B cell (primary cell): ENCODE measurements around the gene CASP4. TPM values are rescaled to one million over a fixed set of nuclear protein-coding genes. Genes with fewer than 3 reads are reported as not detected.

Experiments
- ATAC-seq: fragments of 200-7000 bp; cut with Tn5 transposase; one replicate; pipeline ENCODE4 v1.10.0; 2021; ENCODE audit warnings: low read depth, mild to moderate bottlenecking, moderate number of reproducible peaks, moderate library complexity
- CTCF ChIA-PET: fragments of 350-600 bp; sonication (Branson Sonifier 250); formaldehyde crosslinking; loops from one replicate; lab custom pipeline; 2021; ENCODE audit warnings: antibody characterized with exemption, inconsistent platforms; lab: Charles Lee
- POLR2A ChIA-PET: fragments of 350-600 bp; sonication (Branson Sonifier 250); formaldehyde crosslinking; loops from one replicate; lab custom pipeline; 2021; ENCODE audit warnings: antibody characterized with exemption; lab: Charles Lee
- DNase-seq: peaks from one replicate; pipeline ENCODE4 v3.0.0; 2013
- H2AFZ ChIP-seq: 2 replicates; pipeline ENCODE4 v1.6.1; 2012; ENCODE audit warnings: mild to moderate bottlenecking, low read depth, low read length; ENCODE audit not compliant: insufficient read depth, poor library complexity, severe bottlenecking
- H3K27ac ChIP-seq, 2 donors: 1 replicate in 1 of 2; 2 replicates in 1 of 2; pipeline ENCODE4 v1.5.1; 2012 to 2013; ENCODE audit warnings: low read length in 2 of 2, mild to moderate bottlenecking in 2 of 2, moderate library complexity in 1 of 2
- H3K27me3 ChIP-seq, 4 experiments: fragments of 200-600 bp in 1 of 4; sonication (generic) in 1 of 4; replicated peaks in 1 of 4; 1 replicate in 2 of 4; 2 replicates in 2 of 4; pipeline versions ENCODE4 v1.6.1 to v1.7.0; 2013 to 2016; ENCODE audit warnings: low read length in 3 of 4, mild to moderate bottlenecking in 2 of 4, mixed read lengths in 1 of 4, moderate library complexity in 1 of 4; ENCODE audit not compliant: insufficient read depth in 4 of 4, control insufficient read depth in 3 of 4; ENCODE audit errors: control extremely low read depth in 1 of 4
- H3K36me3 ChIP-seq, 2 experiments: replicated peaks in 1 of 2; 1 replicate in 1 of 2; 2 replicates in 1 of 2; pipeline versions ENCODE4 v1.6.1 to v1.7.1; 2013; ENCODE audit warnings: low read length in 1 of 2; ENCODE audit not compliant: insufficient read depth in 2 of 2, control insufficient read depth in 1 of 2; ENCODE audit errors: control extremely low read depth in 1 of 2, extremely low read depth in 1 of 2
- H3K4me1 ChIP-seq, 2 donors: fragments of 200-600 bp in 1 of 2; sonication (generic) in 1 of 2; 1 replicate in 1 of 2; 2 replicates in 1 of 2; pipeline versions ENCODE4 v1.5.1 to v1.6.1; 2013 to 2017; ENCODE audit warnings: low read length in 2 of 2; ENCODE audit not compliant: control insufficient read depth in 2 of 2, insufficient read depth in 2 of 2
- H3K4me2 ChIP-seq: replicated peaks from 2 replicates; pipeline ENCODE3; 2012; ENCODE audit warnings: mild to moderate bottlenecking, low read depth, low read length; ENCODE audit not compliant: poor library complexity, severe bottlenecking
- H3K4me3 ChIP-seq, 5 experiments: fragments of 200-600 bp in 1 of 5; sonication (generic) in 1 of 5; 1 replicate in 3 of 5; 2 replicates in 2 of 5; pipeline versions ENCODE4 v1.5.1 to v1.7.0; 2011 to 2016; ENCODE audit warnings: low read length in 4 of 5, mild to moderate bottlenecking in 4 of 5, low read depth in 2 of 5, control low read depth in 1 of 5, moderate library complexity in 1 of 5; ENCODE audit not compliant: insufficient read depth in 1 of 5; ENCODE audit errors: control extremely low read depth in 1 of 5, extremely low read depth in 1 of 5
- H3K79me2 ChIP-seq: fragments of 200-600 bp; sonication (generic); one replicate; pipeline ENCODE4 v1.6.0; 2016; ENCODE audit warnings: low read length; ENCODE audit not compliant: control insufficient read depth, insufficient read depth
- H3K9ac ChIP-seq: fragments of 200-600 bp; sonication (generic); 2 replicates; pipeline ENCODE4 v1.6.1; 2017; ENCODE audit warnings: mild to moderate bottlenecking, low read length, moderate library complexity
- H3K9me3 ChIP-seq, 3 donors: one replicate each; pipeline versions ENCODE4 v1.6.1 to v1.7.1; 2013; ENCODE audit warnings: low read length in 2 of 3; ENCODE audit not compliant: control insufficient read depth in 2 of 3, insufficient read depth in 1 of 3; ENCODE audit errors: control extremely low read depth in 1 of 3
- H4K20me1 ChIP-seq: 2 replicates; pipeline ENCODE4 v1.6.0; 2012; ENCODE audit warnings: mild to moderate bottlenecking, low read length; ENCODE audit not compliant: insufficient read depth, control insufficient read depth, poor library complexity, severe bottlenecking
- H3K27ac Mint-ChIP-seq: one replicate; pipeline ENCODE4 v1.8.0; 2021; ENCODE audit warnings: mixed read lengths
- H3K27me3 Mint-ChIP-seq: one replicate; pipeline ENCODE4 v1.8.0; 2021; ENCODE audit warnings: mixed read lengths
- H3K4me1 Mint-ChIP-seq: one replicate; pipeline ENCODE4 v1.8.0; 2021; ENCODE audit warnings: mixed read lengths
- H3K4me3 Mint-ChIP-seq: one replicate; pipeline ENCODE4 v1.8.0; 2021; ENCODE audit warnings: mixed read lengths
- H3K9me3 Mint-ChIP-seq: one replicate; pipeline ENCODE4 v1.8.0; 2022; ENCODE audit warnings: mixed read lengths; ENCODE audit not compliant: insufficient read depth
- EZH2 ChIP-seq: IDR thresholded peaks from 2 replicates; pipeline ENCODE4 v1.6.1; 2012; ENCODE audit warnings: borderline replicate concordance, low read depth, mild to moderate bottlenecking, moderate library complexity, low read length; ENCODE audit not compliant: insufficient read depth, poor library complexity, severe bottlenecking
- WGBS: methylation state at CpG from one replicate; pipeline ENCODE4 v1.1.5; 2013; ENCODE audit warnings: missing lambda C conversion rate; ENCODE audit not compliant: insufficient coverage; 5-methylcytosine and 5-hydroxymethylcytosine counted together
- intact Hi-C: fragments of 100-400 bp; cut with micrococcal nuclease; formaldehyde crosslinking; loops from one replicate; pipeline ENCODE4 v1.10.0; 2022
- polyA plus RNA-seq: library from polyadenylated mRNA; depleted of rRNA; stranded (reverse); fragments of >200 nt; gene quantifications from 2 replicates; pipeline ENCODE4 v1.2.3, GENCODE V29; 2012
- total RNA-seq, 2 donors: library from RNA; stranded (reverse); fragments of 120-200 nt in 1 of 2; gene quantifications; 1 replicate in 1 of 2; 2 replicates in 1 of 2; pipeline versions ENCODE4 v1.2.3 to v1.2.4, GENCODE V29; 2013 to 2022
- TF ChIP-seq, protein P1 (sequence below): fragments of 200-600 bp; IDR thresholded peaks from one replicate; pipeline ENCODE4 v1.8.0; 2022; ENCODE audit warnings: antibody characterized with exemption, mild to moderate bottlenecking

Gene CASP4
- total and polyA plus RNA-seq, 2 donors (not counting 1 experiment from before 2014, with no cell fraction given): 72.4 to 157 TPM

DNA sequence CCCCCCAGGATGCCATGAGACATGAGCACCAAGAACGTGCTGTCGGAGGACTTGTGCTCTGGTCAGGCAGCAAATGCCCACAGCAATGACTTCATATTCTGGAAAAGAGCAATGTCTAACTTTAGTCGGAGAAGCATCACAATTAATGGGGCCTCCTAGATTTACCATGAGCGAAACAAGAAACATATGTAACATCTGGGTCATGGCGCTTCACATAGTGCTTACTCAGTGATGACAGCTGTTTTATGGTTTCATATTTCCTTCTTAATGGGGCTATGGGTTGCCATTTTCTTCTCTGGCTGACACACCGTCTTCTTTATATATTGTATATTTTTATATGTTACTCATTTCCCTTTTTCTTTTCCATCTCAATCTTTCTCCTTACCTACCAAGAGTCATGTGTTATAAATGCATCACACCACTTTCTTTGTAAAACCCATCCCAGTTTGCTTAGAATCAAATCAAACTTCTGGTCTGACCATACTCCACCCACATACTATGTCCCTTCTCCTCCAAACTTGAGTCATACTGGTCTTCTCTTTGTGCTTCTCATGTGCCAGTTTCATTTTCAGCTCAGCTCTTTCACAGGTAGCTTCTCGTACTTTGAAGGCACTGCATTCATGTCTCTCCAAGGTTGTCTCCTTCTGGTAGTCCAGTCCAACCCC lies 60.7 kb downstream of the CASP4 start:
- Histone ChIP-seq H3K36me3 (no peaks in the 10 kb centered on the region), H3K79me2 (peaks cover 27% of the 10 kb centered on the region), H3K4me1 (peaks cover 0 to 10% of the 10 kb centered on the region in 2 donors), H3K4me3 (no peak overlapping the region), H3K27me3 (no peaks in the 10 kb centered on the region), H3K4me2 (peak overlapping the region; percentile 11), H4K20me1 (no peaks in the 10 kb centered on the region), H2AFZ (peak overlapping the region; percentile 53), H3K9ac (peak overlapping the region; percentile 21), H3K9me3 (no peaks in the 10 kb centered on the region), H3K27ac (no peak overlapping the region)
- no peaks in the 10 kb centered on the region for H3K27me3 Mint-ChIP-seq
- intact Hi-C loops: no loop called here
- H3K4me3 Mint-ChIP-seq: no peak overlapping the region
- WGBS: 60% methylated on average over 4 of the region's 7 CpGs
- H3K4me1 Mint-ChIP-seq: peaks cover 7% of the 10 kb centered on the region
- H3K9me3 Mint-ChIP-seq: no peaks in the 10 kb centered on the region
- no peak for DNase-seq
- CTCF ChIA-PET: no interaction called here
- no peak for ATAC-seq
- H3K27ac Mint-ChIP-seq: no peak overlapping the region
- POLR2A ChIA-PET: no interaction called here
- no peak for TF ChIP-seq EZH2
- TF ChIP-seq, protein P1, sequence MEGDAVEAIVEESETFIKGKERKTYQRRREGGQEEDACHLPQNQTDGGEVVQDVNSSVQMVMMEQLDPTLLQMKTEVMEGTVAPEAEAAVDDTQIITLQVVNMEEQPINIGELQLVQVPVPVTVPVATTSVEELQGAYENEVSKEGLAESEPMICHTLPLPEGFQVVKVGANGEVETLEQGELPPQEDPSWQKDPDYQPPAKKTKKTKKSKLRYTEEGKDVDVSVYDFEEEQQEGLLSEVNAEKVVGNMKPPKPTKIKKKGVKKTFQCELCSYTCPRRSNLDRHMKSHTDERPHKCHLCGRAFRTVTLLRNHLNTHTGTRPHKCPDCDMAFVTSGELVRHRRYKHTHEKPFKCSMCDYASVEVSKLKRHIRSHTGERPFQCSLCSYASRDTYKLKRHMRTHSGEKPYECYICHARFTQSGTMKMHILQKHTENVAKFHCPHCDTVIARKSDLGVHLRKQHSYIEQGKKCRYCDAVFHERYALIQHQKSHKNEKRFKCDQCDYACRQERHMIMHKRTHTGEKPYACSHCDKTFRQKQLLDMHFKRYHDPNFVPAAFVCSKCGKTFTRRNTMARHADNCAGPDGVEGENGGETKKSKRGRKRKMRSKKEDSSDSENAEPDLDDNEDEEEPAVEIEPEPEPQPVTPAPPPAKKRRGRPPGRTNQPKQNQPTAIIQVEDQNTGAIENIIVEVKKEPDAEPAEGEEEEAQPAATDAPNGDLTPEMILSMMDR: no peak

GRCh38 chr11:104905271-104905670 lies 63.1 kb downstream of the CASP4 start:
- Mint-ChIP-seq H3K27ac (no peak overlapping the region), H3K4me1 (peaks cover 19% of the 10 kb centered on the region), H3K9me3 (no peaks in the 10 kb centered on the region), H3K27me3 (no peaks in the 10 kb centered on the region), H3K4me3 (no peak overlapping the region)
- WGBS: 94% methylated on average over 2 of the region's 4 CpGs
- Histone ChIP-seq H3K27me3 (no peaks in the 10 kb centered on the region), H3K4me2 (no peak overlapping the region), H3K27ac (no peak overlapping the region), H4K20me1 (no peaks in the 10 kb centered on the region), H3K4me3 (no peak overlapping the region), H3K9me3 (no peaks in the 10 kb centered on the region), H3K9ac (no peak overlapping the region), H3K79me2 (peaks cover 9% of the 10 kb centered on the region), H3K36me3 (no peaks in the 10 kb centered on the region), H3K4me1 (peaks cover 0 to 13% of the 10 kb centered on the region in 2 donors), H2AFZ (no peak overlapping the region)
- ChIA-PET CTCF (no interaction called here), POLR2A (no interaction called here)
- no peak for DNase-seq
- ATAC-seq: no peak
- TF ChIP-seq, protein P1: no peak
- no peak for TF ChIP-seq EZH2
- intact Hi-C loops: no loop called here
